ENCODE measurements around the gene SLC6A13. TPM values are rescaled to one million over a fixed set of nuclear protein-coding genes. Genes with fewer than 3 reads are reported as not detected.
"Not testable (repeated sequence)": the region's sequence is repeated elsewhere in the genome, so short reads cannot be mapped to it uniquely, and the experiment has no call there.

Gene SLC6A13
- polyA plus RNA-seq, 3 donors: 0.03 to 0.34 (median 0.06) TPM

GRCh38 chr12:193261-193660, 69.4 kb downstream of the SLC6A13 start:
- 55 to 66% (median 59%) methylated on average over 10 of the region's 10 CpGs for WGBS, 3 donors
- H3K27ac ChIP-seq (ENCODE audit: low read depth, low read length): no peak overlapping the region

GRCh38 chr12:191541-191940, 71.1 kb downstream of the SLC6A13 start:
- no peak overlapping the region for H3K27ac ChIP-seq (ENCODE audit: low read depth, low read length)
- 72 to 88% (median 88%) methylated on average over 3 of the region's 3 CpGs for WGBS, 3 donors

GRCh38 chr12:190881-191280, 71.8 kb downstream of the SLC6A13 start:
- WGBS, 3 donors: 89 to 95% (median 89%) methylated on average over 8 of the region's 8 CpGs
- no peak overlapping the region for H3K27ac ChIP-seq (ENCODE audit: low read depth, low read length)

GRCh38 chr12:189622-189962, 73.0 kb downstream of the SLC6A13 start:
- no peak overlapping the region for H3K27ac ChIP-seq (ENCODE audit: low read depth, low read length)
- WGBS, 3 donors: 73 to 77% (median 76%) methylated on average over 6 of the region's 6 CpGs

- no peak overlapping the region for H3K27ac ChIP-seq (ENCODE audit: low read depth, low read length)
- 7 to 8% (median 8%) methylated on average over 48 to 52 of the region's 52 CpGs for WGBS, 3 donors
Observed at GRCh38 chr12:188910-189621, 73.6 kb downstream of the SLC6A13 start.

GRCh38 chr12:187986-188909, 74.4 kb downstream of the SLC6A13 start:
- 43 to 70% (median 57%) methylated on average over 45 to 53 of the region's 53 CpGs for WGBS, 3 donors
- H3K27ac ChIP-seq (ENCODE audit: low read depth, low read length): not testable (repeated sequence)

- WGBS, 3 donors: 81 to 91% (median 88%) methylated on average over 10 to 11 of the region's 11 CpGs
- H3K27ac ChIP-seq (ENCODE audit: low read depth, low read length): no peak overlapping the region
Observed at GRCh38 chr12:186006-186625, 76.5 kb downstream of the SLC6A13 start.

- WGBS, 3 donors: 62 to 69% (median 69%) methylated on average over 7 to 8 of the region's 8 CpGs
- no peak overlapping the region for H3K27ac ChIP-seq (ENCODE audit: low read depth, low read length)
Observed at GRCh38 chr12:185576-185955, 77.1 kb downstream of the SLC6A13 start.

- WGBS, 3 donors: 52 to 82% (median 57%) methylated on average over 13 of the region's 13 CpGs
- H3K27ac ChIP-seq (ENCODE audit: low read depth, low read length): no peak overlapping the region
Observed at GRCh38 chr12:184811-185575, 77.6 kb downstream of the SLC6A13 start.

GRCh38 chr12:182381-182892, 80.2 kb downstream of the SLC6A13 start:
- no peak overlapping the region for H3K27ac ChIP-seq (ENCODE audit: low read depth, low read length)
- 63 to 75% (median 65%) methylated on average over 8 to 10 of the region's 10 CpGs for WGBS, 3 donors

- no peak overlapping the region for H3K27ac ChIP-seq (ENCODE audit: low read depth, low read length)
- 73 to 81% (median 78%) methylated on average over 17 of the region's 17 CpGs for WGBS, 3 donors
Observed at GRCh38 chr12:181921-182320, 80.7 kb downstream of the SLC6A13 start.

GRCh38 chr12:180445-180844, 82.2 kb downstream of the SLC6A13 start:
- WGBS, 3 donors: 25 to 66% (median 30%) methylated on average over 8 of the region's 8 CpGs
- H3K27ac ChIP-seq (ENCODE audit: low read depth, low read length): no peak overlapping the region

GRCh38 chr12:179885-180284, 82.8 kb downstream of the SLC6A13 start:
- H3K27ac ChIP-seq (ENCODE audit: low read depth, low read length): no peak overlapping the region

GRCh38 chr12:179131-179884, 83.3 kb downstream of the SLC6A13 start:
- H3K27ac ChIP-seq (ENCODE audit: low read depth, low read length): no peak overlapping the region
- 58 to 66% (median 64%) methylated on average over 11 of the region's 11 CpGs for WGBS, 3 donors

More at GRCh38 chr12:179885-180284, 82.8 kb downstream of the SLC6A13 start:
- whole genome bisulfite sequencing, 3 donors: 72 to 81% (median 75%) methylated on average over 5 of the region's 5 CpGs

- no peak overlapping the region for H3K27ac ChIP-seq (ENCODE audit: low read depth, low read length)
- WGBS, 3 donors: 55 to 66% (median 56%) methylated on average over 3 of the region's 3 CpGs
Observed at GRCh38 chr12:178829-179109, 83.9 kb downstream of the SLC6A13 start.

GRCh38 chr12:177980-178828, 84.4 kb downstream of the SLC6A13 start:
- WGBS, 3 donors: 81 to 86% (median 85%) methylated on average over 20 of the region's 20 CpGs
- no peak overlapping the region for H3K27ac ChIP-seq (ENCODE audit: low read depth, low read length)

Data from adipose tissue (tissue), 3 donors.